NK-92 (cell line): ENCODE results near the gene GHRHR.

ENCODE experiments used
- DNase-seq: peaks from one replicate; lab custom pipeline; 2025; ENCODE audit not compliant: unreplicated experiment; lab: John Stamatoyannopoulos, UW

GHRHR gene

DNA sequence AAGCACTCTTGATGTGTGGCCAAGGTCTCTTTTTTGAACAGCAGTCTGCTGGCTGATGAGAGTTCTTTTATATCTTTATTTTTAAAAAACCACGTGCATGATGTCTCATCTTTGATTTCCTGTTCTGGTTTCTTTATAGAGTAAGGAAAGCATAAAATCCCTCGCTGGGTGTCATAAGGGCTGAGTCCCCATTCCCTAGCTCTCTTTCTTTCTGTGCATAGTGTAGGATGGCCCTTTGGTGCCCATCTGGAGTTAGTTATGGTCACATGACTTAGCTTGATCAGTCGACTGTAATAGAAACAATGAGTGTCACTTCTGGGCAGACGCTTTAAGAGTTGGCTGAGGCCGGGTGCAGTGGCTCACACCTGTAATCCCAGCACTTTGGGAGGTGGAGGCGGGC lies 38.5 kb downstream of the GHRHR start:
- no peak for DNase-seq

- DNase-seq = no peak
Measured at GRCh38 chr7:31003097-31003496, 39.3 kb downstream of the GHRHR start.

DNA sequence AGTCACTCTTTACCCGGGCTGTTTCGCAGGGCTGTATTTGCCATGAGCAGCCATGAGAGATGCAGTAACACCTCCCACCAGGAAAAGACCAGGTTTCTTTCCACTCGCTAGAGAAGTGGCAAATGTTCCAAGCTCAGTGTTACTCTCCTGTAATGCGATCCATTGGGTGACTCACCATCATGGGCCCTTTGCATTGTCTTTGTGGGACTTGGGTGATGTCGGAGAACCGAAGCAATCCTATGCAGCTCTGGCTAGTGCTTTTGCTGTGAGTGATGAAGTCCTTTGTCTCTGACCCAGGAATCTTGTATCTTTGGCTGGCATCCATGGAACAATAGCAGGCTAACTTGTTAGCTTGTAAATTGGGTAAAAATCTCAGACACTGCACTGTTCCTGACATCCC lies 40.0 kb downstream of the GHRHR start:
- no peak for DNase-seq

DNA sequence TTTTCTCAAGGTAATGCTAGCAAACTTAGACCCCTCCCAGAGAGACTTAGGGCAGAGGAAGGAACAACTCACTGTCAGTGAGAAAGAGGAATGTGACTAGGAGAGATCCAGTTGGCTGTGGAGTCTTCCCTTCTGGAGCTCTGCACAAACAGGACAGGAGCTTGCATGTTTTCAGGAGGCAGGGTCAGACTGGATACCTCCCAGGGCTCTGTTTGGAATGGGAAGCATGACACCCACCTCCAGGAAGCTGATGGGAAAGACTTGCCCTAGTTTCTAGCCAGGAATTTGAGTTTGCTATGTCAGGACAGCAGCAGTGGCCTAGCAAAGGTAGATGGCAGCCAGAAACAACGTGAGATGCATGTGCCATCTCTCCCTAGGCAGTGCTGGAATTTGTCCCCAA lies 40.6 kb downstream of the GHRHR start:
- no peak for DNase-seq

DNA sequence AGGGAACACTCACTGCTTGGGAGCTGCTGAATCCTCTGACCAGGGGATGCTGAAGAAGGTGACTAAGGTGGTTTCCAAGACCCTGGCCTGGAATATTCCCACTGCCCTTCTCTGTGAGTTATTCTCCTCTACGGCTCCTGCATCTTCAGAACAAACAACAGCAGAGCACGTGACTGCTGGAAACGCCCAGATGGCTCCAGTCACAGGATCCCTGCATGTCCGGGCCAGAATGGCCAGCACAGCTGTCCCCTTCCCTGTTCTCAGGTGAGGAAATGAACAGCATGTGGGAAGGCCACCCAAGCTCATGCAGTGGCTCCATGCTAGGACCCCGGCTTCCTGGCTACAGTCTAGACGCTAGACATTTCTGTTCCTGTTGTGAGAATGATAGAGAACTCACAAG lies 43.1 kb downstream of the GHRHR start:
- no peak for DNase-seq

GRCh38 chr7:31007634-31008033 lies 43.9 kb downstream of the GHRHR start:
- DNase-seq = no peak

DNA sequence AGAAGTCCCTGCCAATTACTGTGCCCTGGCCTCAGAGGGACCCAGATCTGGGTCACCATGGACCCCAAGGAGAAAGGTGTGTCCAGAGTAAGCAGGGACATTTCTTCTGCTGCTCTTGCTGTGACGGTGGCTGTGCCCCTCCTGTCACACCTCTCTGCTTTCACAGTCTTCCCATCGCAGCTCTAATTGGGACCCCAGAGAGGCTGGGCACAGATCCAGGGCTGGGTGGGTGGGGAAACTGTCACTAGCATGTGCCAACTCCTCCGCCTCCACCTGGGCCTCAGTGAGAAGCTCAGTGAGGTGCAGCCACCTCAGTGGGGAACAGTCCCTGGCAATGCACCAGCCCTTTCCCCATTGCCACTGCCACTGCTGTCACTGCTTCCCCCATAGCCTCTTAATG lies 51.1 kb downstream of the GHRHR start:
- DNase-seq = no peak

DNA sequence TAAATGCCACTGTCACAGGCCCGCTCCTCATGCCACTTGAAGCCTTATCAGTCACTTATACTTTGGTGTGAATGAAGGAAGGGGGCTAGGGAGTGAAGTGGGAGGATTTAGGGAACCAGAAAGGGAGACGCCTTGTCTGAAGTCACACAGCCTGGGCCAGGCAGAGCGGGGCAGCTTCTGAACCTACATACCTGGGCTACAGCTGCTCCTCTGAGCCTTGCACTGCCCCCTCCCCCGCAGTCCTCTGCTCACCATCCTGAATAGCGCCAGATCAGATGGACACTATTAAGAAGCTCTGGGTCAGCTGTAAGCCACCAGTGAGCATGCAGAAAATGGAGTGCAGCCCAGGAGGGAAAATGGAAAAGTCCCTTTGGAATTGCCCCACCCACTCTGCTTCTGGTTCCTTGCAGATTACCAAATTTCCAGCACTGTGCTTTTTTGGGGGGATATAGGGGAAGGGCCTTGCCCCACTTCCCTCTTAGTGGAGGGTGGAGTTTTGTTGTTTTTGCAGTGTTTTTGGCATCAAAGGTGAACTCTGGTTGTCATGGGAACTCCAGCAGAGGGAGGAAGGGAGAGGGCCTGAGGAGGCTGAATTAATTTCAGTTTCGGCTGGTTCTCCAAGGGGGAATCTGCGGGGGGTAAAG lies 53.4 kb downstream of the GHRHR start:
- DNase-seq = no peak

- DNase-seq = no peak
Measured at GRCh38 chr7:31017721-31018120, 54.0 kb downstream of the GHRHR start.

- no peak for DNase-seq
Measured at GRCh38 chr7:31019509-31019908, 55.8 kb downstream of the GHRHR start.

GRCh38 chr7:31020161-31020560 lies 56.4 kb downstream of the GHRHR start:
- DNase-seq = no peak

GRCh38 chr7:31020652-31021051 lies 56.9 kb downstream of the GHRHR start:
- DNase-seq = no peak

GRCh38 chr7:31022117-31022516 lies 58.4 kb downstream of the GHRHR start:
- no peak for DNase-seq

GRCh38 chr7:31022726-31023125 lies 59.0 kb downstream of the GHRHR start:
- DNase-seq = no peak

DNA sequence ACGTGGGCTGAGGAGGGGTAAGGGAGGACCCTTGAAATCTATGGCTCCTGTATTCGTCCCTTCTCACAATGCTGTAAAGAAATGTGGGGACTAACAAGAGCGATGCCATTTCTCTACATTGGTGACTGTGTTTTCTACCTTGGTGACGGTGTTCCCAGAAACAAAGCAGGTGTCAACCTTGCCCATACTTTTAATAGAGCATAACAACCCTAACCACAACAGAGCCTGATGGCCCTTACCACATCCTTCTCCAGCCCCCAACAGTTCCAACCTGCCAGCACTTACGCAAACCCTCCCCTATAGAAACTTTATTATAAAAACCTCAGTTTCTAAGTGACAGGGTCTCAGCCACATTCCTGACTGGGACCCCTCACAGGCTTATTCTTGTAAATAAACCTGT lies 60.1 kb downstream of the GHRHR start:
- DNase-seq = no peak

- no peak for DNase-seq
Measured at GRCh38 chr7:31027161-31027965, 63.6 kb downstream of the GHRHR start.

GRCh38 chr7:31028006-31028405 lies 64.3 kb downstream of the GHRHR start:
- DNase-seq = no peak

GRCh38 chr7:31028417-31028992 lies 64.8 kb downstream of the GHRHR start:
- DNase-seq = no peak
